SU-DHL-6 (cell line): ENCODE data around the gene MIGA2.

Source experiments
- H2AFZ ChIP-seq: fragments of 200-600 bp; sonication (generic); 2 replicates; pipeline ENCODE4 v1.6.1; 2014; ENCODE audit warnings: low read depth, mild to moderate bottlenecking, moderate library complexity, mixed read lengths, antibody characterized with exemption, low read length; ENCODE audit not compliant: severe bottlenecking
- H3F3A ChIP-seq: fragments of 200-600 bp; shearing (Covaris generic); 2 replicates; pipeline ENCODE4 v1.6.0; 2016; ENCODE audit warnings: antibody characterized with exemption, mild to moderate bottlenecking; ENCODE audit not compliant: insufficient read depth
- H3K27ac ChIP-seq: fragments of 200-600 bp; sonication (generic); 2 replicates; pipeline ENCODE4 v1.5.1; 2016; ENCODE audit warnings: low read depth, mild to moderate bottlenecking, low read length, moderate library complexity, mixed read lengths
- H3K27me3 ChIP-seq: fragments of 200-600 bp; sonication (generic), shearing (Covaris generic); 2 replicates; pipeline ENCODE4 v1.6.0; 2014; ENCODE audit warnings: mild to moderate bottlenecking, low read length
- H3K36me3 ChIP-seq: fragments of 200-600 bp; sonication (generic); 2 replicates; pipeline ENCODE4 v1.6.1; 2014; ENCODE audit warnings: mild to moderate bottlenecking, low read length, mixed read lengths
- H3K4me2 ChIP-seq: fragments of 300-600, 200-600 bp; shearing (Covaris generic), sonication (generic); 2 replicates; pipeline ENCODE4 v1.6.0; 2014; ENCODE audit warnings: low read length, low read depth, mild to moderate bottlenecking; ENCODE audit not compliant: poor library complexity, severe bottlenecking
- H3K4me3 ChIP-seq: fragments of 200-600 bp; sonication (generic); 2 replicates; pipeline ENCODE4 v1.5.1; 2014; ENCODE audit warnings: antibody characterized with exemption, low read length, mild to moderate bottlenecking, mixed read lengths; ENCODE audit not compliant: insufficient read depth, poor library complexity, severe bottlenecking
- H3K79me2 ChIP-seq: fragments of 200-600 bp; sonication (generic); 2 replicates; pipeline ENCODE4 v1.6.1; 2014; ENCODE audit warnings: mild to moderate bottlenecking, low read length, moderate library complexity; ENCODE audit not compliant: insufficient read depth
- H3K9ac ChIP-seq: fragments of 200-600 bp; sonication (generic); 2 replicates; pipeline ENCODE4 v1.7.0; 2014; ENCODE audit warnings: mild to moderate bottlenecking, low read length
- H3K9me2 ChIP-seq: fragments of 200-600 bp; sonication (generic); replicated peaks from 2 replicates; pipeline ENCODE4 v1.6.1; 2014; ENCODE audit warnings: low read length; ENCODE audit not compliant: insufficient read depth
- H3K9me3 ChIP-seq: fragments of 200-600 bp; sonication (generic); 2 replicates; pipeline ENCODE4 v1.6.1; 2014; ENCODE audit warnings: low read length, mixed read lengths; ENCODE audit not compliant: insufficient read depth
- H4K20me1 ChIP-seq: fragments of 200-600 bp; sonication (generic); 2 replicates; pipeline ENCODE4 v1.6.1; 2014; ENCODE audit warnings: low read depth, mild to moderate bottlenecking, antibody characterized with exemption, low read length, moderate library complexity, mixed read lengths
- EZH2phosphoT487 ChIP-seq: fragments of 200-600 bp; sonication (generic), shearing (Covaris generic); conservative IDR thresholded peaks from 2 replicates; pipeline ENCODE4 v1.6.1; 2018; ENCODE audit warnings: mild to moderate bottlenecking, antibody characterized with exemption, low read length, moderate library complexity, mixed read lengths
- TF ChIP-seq, protein P1 (sequence below): fragments of 200-600 bp; sonication (generic); IDR thresholded peaks from one replicate; pipeline ENCODE4 v1.5.1; 2017; ENCODE audit warnings: antibody characterized with exemption, mild to moderate bottlenecking, low read length, moderate library complexity; ENCODE audit not compliant: insufficient read depth, poor library complexity, severe bottlenecking

The MIGA2 gene

DNA sequence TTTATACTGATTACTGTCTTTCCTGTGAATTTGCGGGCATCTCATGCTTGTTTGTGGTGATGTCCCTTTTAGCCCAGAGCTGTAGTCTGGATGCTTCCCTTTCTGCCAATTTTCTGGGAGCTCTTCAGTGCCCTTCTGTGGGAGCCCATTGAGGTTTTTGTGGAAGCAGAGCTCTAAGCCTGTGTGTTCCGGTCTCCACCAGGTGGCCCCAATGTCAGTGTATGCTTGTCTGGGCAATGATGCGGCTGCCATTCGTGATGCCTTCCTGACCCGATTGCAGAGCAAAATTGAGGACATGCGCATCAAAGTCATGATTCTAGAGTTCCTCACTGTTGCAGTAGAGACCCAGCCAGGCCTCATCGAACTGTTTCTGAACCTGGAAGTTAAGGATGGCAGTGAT, 43.4 kb upstream of the MIGA2 start:
- TF ChIP-seq EZH2phosphoT487 = no peak
- TF ChIP-seq, protein P1, sequence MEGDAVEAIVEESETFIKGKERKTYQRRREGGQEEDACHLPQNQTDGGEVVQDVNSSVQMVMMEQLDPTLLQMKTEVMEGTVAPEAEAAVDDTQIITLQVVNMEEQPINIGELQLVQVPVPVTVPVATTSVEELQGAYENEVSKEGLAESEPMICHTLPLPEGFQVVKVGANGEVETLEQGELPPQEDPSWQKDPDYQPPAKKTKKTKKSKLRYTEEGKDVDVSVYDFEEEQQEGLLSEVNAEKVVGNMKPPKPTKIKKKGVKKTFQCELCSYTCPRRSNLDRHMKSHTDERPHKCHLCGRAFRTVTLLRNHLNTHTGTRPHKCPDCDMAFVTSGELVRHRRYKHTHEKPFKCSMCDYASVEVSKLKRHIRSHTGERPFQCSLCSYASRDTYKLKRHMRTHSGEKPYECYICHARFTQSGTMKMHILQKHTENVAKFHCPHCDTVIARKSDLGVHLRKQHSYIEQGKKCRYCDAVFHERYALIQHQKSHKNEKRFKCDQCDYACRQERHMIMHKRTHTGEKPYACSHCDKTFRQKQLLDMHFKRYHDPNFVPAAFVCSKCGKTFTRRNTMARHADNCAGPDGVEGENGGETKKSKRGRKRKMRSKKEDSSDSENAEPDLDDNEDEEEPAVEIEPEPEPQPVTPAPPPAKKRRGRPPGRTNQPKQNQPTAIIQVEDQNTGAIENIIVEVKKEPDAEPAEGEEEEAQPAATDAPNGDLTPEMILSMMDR = no peak
- Histone ChIP-seq H3K9me3 (no peaks in the 10 kb centered on the region), H2AFZ (no peak overlapping the region), H3K27me3 (no peaks in the 10 kb centered on the region), H3K9me2 (no peaks in the 10 kb centered on the region), H3K4me2 (no peak overlapping the region), H3K4me3 (no peak overlapping the region), H3K9ac (no peak overlapping the region), H3K36me3 (peaks cover 35% of the 10 kb centered on the region), H3K79me2 (no peaks in the 10 kb centered on the region), H3F3A (no peaks in the 10 kb centered on the region), H3K27ac (no peak overlapping the region), H4K20me1 (no peaks in the 10 kb centered on the region)

GRCh38 chr9:128995791-128996190, 40.6 kb upstream of the MIGA2 start:
- Histone ChIP-seq H3K27ac (no peak overlapping the region), H3K4me2 (no peak overlapping the region), H3K9ac (no peak overlapping the region), H3K36me3 (peaks cover 34% of the 10 kb centered on the region), H3K9me3 (no peaks in the 10 kb centered on the region), H2AFZ (no peak overlapping the region), H3K4me3 (no peak overlapping the region), H3K9me2 (no peaks in the 10 kb centered on the region), H3K79me2 (no peaks in the 10 kb centered on the region), H3K27me3 (no peaks in the 10 kb centered on the region), H3F3A (no peaks in the 10 kb centered on the region), H4K20me1 (no peaks in the 10 kb centered on the region)
- no peak for TF ChIP-seq EZH2phosphoT487
- TF ChIP-seq, protein P1 = no peak

GRCh38 chr9:128998462-128998861, 38.0 kb upstream of the MIGA2 start:
- TF ChIP-seq, protein P1 = no peak
- TF ChIP-seq EZH2phosphoT487 = no peak
- Histone ChIP-seq H3K4me2 (no peak overlapping the region), H3K27me3 (no peaks in the 10 kb centered on the region), H3K4me3 (no peak overlapping the region), H3K9me2 (no peaks in the 10 kb centered on the region), H4K20me1 (no peaks in the 10 kb centered on the region), H3K79me2 (no peaks in the 10 kb centered on the region), H2AFZ (no peak overlapping the region), H3K9me3 (no peaks in the 10 kb centered on the region), H3K36me3 (peaks cover 33% of the 10 kb centered on the region), H3K27ac (no peak overlapping the region), H3K9ac (no peak overlapping the region), H3F3A (no peaks in the 10 kb centered on the region)
